ENCODE data around the gene SDK2. TPM values are rescaled to one million over a fixed set of nuclear protein-coding genes. Genes with fewer than 3 reads are reported as not detected.
"Not testable (repeated sequence)": the region's sequence is repeated elsewhere in the genome, so short reads cannot be mapped to it uniquely, and the experiment has no call there.

The SDK2 gene
- total RNA-seq, 1 donor from 2014 or later = 31.8 TPM

DNA sequence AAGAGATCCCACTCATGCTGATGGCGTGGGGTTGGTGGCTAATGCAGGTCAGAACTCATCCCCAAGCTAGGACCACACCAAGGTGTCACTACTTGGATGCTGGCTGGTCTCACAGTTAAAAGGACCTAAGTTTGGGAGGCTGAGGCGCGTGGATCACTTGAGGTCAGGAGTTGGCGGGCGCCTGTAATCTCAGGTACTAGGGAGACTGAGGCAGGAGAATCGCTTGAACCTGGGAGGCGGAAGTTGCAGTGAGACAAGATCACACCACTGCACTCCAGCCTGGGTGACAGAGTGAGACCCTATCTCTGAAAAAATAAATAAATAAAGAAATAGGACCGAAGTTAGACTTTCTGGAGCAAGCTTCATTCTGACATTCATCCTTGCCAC, 325.8 kb downstream of the SDK2 start:
- Mint-ChIP-seq H3K4me3 (no peak overlapping the region), H3K4me1 (peaks cover 49% of the 10 kb centered on the region), H3K36me3 (no peaks in the 10 kb centered on the region)

DNA sequence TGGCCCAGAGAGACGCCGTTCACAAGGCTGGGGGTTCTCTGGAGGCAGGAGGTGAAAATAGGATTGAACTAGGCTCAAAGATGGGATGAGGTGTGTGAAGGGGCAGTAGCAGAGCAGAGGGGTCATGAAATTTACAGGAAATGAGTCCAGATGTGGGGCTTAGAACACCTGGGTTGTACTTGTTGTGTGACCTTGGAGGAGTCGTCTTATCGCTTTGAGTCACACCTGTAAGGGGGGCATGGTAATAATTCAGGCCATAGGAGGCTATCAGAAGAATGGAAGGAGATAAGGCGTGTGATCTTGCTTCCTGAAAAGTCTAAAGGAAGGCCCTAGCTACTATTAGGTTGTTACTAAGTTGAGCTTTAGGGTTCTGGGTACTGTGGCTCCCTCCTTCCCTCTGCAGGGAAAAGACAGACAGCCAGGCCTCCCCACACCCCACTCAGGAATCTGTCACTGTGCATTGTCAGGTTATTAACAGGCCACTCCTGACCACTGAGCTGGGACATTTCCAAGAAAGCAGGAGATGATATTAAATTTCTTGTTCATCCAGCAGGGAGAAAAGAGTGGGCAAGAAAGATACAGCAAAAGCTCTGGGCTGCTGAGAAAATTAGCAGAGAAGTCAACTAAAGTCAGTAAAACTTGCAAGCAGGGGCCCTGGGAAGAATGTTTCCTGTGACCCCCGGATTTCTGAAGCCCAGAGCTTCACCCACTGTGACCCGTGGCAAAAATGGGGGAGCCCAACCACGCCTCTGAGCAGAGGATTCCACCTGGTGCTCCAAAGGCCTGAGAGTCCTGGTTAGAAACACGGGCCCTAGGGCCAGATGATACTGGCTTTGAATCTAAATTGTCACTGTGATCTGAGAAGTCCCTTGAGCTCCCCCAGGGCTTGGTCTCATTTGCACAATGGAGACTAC, 326.5 kb downstream of the SDK2 start:
- no peak for DNase-seq (ENCODE audit: low spot score in 2 of 2, unreplicated experiment in 2 of 2)
- Mint-ChIP-seq H3K9me3 (no peaks in the 10 kb centered on the region), H3K27ac (peak overlapping the region; percentile 77), H3K4me3 (no peak overlapping the region), H3K36me3 (no peaks in the 10 kb centered on the region), H3K4me1 (peaks cover 45% of the 10 kb centered on the region), H3K27me3 (ENCODE audit: low read depth) (peaks cover 4% of the 10 kb centered on the region)
- TF ChIP-seq, protein P1, sequence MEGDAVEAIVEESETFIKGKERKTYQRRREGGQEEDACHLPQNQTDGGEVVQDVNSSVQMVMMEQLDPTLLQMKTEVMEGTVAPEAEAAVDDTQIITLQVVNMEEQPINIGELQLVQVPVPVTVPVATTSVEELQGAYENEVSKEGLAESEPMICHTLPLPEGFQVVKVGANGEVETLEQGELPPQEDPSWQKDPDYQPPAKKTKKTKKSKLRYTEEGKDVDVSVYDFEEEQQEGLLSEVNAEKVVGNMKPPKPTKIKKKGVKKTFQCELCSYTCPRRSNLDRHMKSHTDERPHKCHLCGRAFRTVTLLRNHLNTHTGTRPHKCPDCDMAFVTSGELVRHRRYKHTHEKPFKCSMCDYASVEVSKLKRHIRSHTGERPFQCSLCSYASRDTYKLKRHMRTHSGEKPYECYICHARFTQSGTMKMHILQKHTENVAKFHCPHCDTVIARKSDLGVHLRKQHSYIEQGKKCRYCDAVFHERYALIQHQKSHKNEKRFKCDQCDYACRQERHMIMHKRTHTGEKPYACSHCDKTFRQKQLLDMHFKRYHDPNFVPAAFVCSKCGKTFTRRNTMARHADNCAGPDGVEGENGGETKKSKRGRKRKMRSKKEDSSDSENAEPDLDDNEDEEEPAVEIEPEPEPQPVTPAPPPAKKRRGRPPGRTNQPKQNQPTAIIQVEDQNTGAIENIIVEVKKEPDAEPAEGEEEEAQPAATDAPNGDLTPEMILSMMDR (IDR thresholded peaks at IDR 0.05; ENCODE audit: unreplicated experiment) = no peak

More for the DNA sequence above, 325.8 kb downstream of the SDK2 start:
- peaks cover 1% of the 10 kb centered on the region for H3K27me3 Mint-ChIP-seq (ENCODE audit: low read depth)
- H3K9me3 Mint-ChIP-seq = no peaks in the 10 kb centered on the region
- TF ChIP-seq, protein P1 (IDR thresholded peaks at IDR 0.05; ENCODE audit: unreplicated experiment) = no peak
- H3K27ac Mint-ChIP-seq = no peak overlapping the region
- no peak for DNase-seq (ENCODE audit: low spot score in 2 of 2, unreplicated experiment in 2 of 2)

DNA sequence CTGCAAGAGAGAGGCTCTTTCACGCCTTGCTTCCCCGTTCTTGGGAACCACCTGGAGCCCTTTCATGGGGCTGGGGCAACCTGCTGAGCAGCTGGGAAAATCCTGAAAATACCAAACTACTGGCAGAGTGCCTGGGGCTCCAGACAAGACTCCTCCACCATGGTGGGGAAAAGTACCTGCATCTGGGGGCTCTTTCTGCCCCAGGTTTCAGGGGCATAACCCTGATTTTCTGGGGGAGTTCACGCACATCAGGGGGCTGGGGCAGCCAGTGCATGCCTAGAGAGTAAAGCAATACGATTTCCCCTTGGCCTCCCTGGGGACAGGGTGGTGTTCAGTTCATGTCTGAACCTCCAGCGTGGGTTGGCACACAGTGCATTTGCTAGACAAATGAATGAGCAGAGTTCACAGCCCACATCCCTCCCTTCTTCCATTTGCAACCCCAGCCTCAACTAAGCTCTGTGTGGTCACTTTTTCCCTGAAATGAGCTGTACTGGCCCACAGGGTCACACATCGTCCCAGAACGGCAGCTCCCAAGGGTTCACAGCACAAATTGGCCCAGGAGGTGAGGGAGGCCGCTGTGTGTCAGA, 327.2 kb downstream of the SDK2 start:
- H3K27ac Mint-ChIP-seq = peak overlapping the region; percentile 72
- DNase-seq (ENCODE audit: low spot score in 2 of 2, unreplicated experiment in 2 of 2) = no peak
- H3K9me3 Mint-ChIP-seq = no peaks in the 10 kb centered on the region

DNA sequence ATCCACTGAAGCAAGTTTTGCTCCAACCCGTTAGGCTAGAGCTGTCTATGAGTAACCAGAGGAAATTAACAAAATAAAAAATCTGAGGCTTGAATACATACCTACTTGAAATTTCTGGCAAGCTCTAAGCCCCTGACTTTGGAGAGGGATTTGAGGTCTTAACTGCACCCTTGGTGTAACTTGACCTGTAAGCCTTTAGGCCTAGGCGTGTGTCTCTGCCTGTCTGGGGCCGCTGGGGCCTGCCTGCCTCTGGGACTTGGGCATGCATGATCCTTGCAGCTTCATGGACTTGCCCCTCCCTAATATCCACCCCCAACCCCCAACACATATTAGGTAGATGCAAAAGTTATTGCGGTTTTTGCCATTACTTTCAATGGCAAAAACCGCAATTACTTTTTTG, 328.8 kb downstream of the SDK2 start:
- TF ChIP-seq, protein P1 (IDR thresholded peaks at IDR 0.05; ENCODE audit: unreplicated experiment) = no peak
- Mint-ChIP-seq H3K27ac (no peak overlapping the region), H3K9me3 (no peaks in the 10 kb centered on the region), H3K27me3 (ENCODE audit: low read depth) (peaks cover 4% of the 10 kb centered on the region), H3K36me3 (no peaks in the 10 kb centered on the region), H3K4me1 (peaks cover 35% of the 10 kb centered on the region), H3K4me3 (no peak overlapping the region)
- no peak for DNase-seq (ENCODE audit: low spot score in 2 of 2, unreplicated experiment in 2 of 2)

More for the DNA sequence above, 327.2 kb downstream of the SDK2 start:
- Mint-ChIP-seq H3K4me3 (no peak overlapping the region), H3K4me1 (peaks cover 44% of the 10 kb centered on the region), H3K36me3 (no peaks in the 10 kb centered on the region), H3K27me3 (ENCODE audit: low read depth) (peaks cover 4% of the 10 kb centered on the region)
- TF ChIP-seq, protein P1 (IDR thresholded peaks at IDR 0.05; ENCODE audit: unreplicated experiment) = no peak

DNA sequence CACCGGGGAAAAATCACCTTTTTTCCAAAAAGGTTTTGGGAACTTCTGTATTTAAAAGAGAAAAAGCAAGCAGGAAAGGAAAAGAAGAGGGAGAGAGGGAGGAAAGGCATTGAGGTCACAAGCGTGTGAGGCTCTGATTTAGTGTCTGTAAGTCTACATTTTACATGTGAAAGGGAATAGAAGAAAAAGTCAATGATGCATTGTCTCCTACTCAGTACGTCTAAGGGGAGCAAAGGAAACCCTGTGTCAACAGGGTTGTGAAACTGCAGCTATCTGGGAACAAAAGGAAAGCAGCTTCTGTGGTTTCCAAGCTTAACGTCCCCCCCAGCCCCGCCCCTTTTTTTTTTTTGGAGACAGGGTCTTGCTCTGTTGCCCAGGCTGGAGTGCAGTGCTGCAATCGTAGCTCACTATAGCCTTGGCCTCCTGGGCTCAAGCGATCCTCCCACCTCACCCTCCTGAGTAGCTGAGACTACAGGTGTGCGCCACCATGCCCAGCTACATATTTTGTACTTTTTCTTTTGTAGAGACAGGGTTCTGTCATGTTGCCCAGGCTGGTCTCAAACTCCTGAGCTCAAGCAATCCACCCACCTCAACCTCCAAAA, 330.6 kb downstream of the SDK2 start:
- Mint-ChIP-seq H3K27me3 (ENCODE audit: low read depth) (peaks cover 4% of the 10 kb centered on the region), H3K36me3 (no peaks in the 10 kb centered on the region), H3K9me3 (no peaks in the 10 kb centered on the region), H3K4me1 (peaks cover 32% of the 10 kb centered on the region), H3K4me3 (no peak overlapping the region), H3K27ac (no peak overlapping the region)
- TF ChIP-seq, protein P1 (IDR thresholded peaks at IDR 0.05; ENCODE audit: unreplicated experiment) = no peak
- no peak for DNase-seq (ENCODE audit: low spot score in 2 of 2, unreplicated experiment in 2 of 2)

DNA sequence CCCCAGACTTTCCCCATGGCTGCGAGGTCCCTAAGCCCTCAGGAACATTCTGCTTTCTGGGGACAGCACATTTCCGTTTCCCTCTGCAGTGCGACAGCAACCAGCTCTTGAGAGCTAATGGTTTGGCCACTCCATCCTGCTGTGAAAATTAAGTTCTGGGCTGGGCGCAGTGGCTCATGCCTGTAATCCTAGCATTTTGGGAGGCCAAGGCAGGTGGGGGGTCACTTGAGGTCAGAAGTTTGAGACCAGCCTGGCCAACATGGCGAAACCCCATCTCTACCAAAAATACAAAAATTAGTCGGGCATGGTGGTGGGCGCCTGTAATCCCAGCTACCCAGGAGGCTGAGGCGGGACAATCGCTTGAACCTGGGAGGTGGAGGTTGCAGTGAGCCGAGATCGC, 331.4 kb downstream of the SDK2 start:
- Mint-ChIP-seq H3K4me1 (peaks cover 34% of the 10 kb centered on the region), H3K4me3 (peak overlapping the region; percentile 91), H3K27ac (peak overlapping the region; percentile 30)
- H3K27me3 Mint-ChIP-seq (ENCODE audit: low read depth); DNase-seq (ENCODE audit: low spot score in 2 of 2, unreplicated experiment in 2 of 2); H3K36me3 Mint-ChIP-seq; H3K9me3 Mint-ChIP-seq: not testable (repeated sequence)

All from mesothelial cell of epicardium (in vitro differentiated cells).